ENCODE measurements around the gene SLC36A1. TPM values are rescaled to one million over a fixed set of nuclear protein-coding genes. Genes with fewer than 3 reads are reported as not detected.

SLC36A1 gene
- total RNA-seq, 1 donor from 2014 or later: 117 TPM

DNA sequence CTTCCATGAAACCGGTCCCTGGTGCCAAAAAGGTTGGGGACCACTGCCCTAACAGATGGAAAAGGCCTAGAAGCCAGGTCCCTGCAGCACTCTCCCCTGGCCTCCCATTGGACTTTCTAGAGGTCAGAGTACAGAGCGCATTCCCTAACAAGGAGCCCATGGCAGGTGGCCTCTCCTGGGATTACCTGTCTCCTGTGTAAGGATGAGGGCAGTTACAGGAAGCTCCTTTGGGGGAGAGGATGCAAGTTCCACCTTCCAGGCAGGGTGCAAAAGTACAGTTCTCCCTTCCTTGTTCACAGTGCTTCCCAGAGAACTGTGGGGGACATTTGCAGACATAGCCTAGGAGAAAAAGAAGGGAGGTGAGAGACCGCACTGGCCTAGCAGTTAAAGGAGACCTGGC, 62.4 kb downstream of the SLC36A1 start:
- TF ChIP-seq, protein P1, sequence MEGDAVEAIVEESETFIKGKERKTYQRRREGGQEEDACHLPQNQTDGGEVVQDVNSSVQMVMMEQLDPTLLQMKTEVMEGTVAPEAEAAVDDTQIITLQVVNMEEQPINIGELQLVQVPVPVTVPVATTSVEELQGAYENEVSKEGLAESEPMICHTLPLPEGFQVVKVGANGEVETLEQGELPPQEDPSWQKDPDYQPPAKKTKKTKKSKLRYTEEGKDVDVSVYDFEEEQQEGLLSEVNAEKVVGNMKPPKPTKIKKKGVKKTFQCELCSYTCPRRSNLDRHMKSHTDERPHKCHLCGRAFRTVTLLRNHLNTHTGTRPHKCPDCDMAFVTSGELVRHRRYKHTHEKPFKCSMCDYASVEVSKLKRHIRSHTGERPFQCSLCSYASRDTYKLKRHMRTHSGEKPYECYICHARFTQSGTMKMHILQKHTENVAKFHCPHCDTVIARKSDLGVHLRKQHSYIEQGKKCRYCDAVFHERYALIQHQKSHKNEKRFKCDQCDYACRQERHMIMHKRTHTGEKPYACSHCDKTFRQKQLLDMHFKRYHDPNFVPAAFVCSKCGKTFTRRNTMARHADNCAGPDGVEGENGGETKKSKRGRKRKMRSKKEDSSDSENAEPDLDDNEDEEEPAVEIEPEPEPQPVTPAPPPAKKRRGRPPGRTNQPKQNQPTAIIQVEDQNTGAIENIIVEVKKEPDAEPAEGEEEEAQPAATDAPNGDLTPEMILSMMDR (IDR thresholded peaks at IDR 0.05; ENCODE audit: partially characterized antibody, unreplicated experiment): no peak
- Mint-ChIP-seq H3K27me3 (ENCODE audit: unreplicated experiment) (no peaks in the 10 kb centered on the region), H3K36me3 (ENCODE audit: unreplicated experiment) (no peaks in the 10 kb centered on the region), H3K4me3 (ENCODE audit: unreplicated experiment) (no peak overlapping the region), H3K9me3 (ENCODE audit: unreplicated experiment) (peaks cover 3% of the 10 kb centered on the region), H3K4me1 (ENCODE audit: low read depth, unreplicated experiment) (no peaks in the 10 kb centered on the region), H3K27ac (ENCODE audit: unreplicated experiment) (no peak overlapping the region)
- no peak for DNase-seq

DNA sequence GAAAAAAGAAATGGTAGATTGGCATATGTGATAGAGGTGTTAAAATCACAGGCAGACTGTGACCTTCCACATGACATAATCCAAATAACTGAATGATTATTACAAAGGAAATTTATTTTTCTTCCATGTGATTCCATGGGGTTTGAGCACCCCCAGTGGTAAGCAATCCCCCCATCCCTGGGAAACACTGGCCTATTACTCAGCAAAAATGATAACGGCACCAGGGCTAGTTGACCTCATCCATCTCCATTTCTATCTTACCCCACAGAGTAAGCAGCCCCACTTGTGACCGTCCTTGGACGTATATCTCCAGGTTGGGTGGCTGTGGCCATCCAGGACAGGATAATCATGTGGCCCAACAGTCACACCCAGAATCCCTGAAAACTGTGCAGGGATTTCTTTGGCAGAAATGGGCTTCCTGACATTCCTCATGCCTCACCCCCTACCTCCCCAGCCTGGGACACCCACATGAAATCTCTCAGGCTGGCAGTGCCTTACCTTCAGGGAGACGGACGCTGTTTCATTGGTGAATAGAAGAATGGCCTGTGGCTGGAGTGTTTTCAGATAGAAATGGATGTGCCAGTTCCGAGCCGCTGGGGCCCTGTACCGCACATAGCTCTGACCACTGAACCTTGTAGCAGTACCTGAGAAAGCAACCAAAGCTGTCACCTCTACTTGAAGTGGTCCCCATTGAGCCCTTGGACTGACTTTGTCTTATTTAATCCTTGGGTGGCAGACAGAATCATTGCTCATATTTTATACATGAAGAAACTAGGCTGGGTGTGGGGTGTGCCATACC, 69.9 kb downstream of the SLC36A1 start:
- no peak overlapping the region for H3K27ac Mint-ChIP-seq (ENCODE audit: unreplicated experiment)
- no peaks in the 10 kb centered on the region for H3K36me3 Mint-ChIP-seq (ENCODE audit: unreplicated experiment)
- no peak overlapping the region for H3K4me3 Mint-ChIP-seq (ENCODE audit: unreplicated experiment)
- DNase-seq: no peak
- H3K4me1 Mint-ChIP-seq (ENCODE audit: low read depth, unreplicated experiment): no peaks in the 10 kb centered on the region
- no peaks in the 10 kb centered on the region for H3K27me3 Mint-ChIP-seq (ENCODE audit: unreplicated experiment)
- TF ChIP-seq, protein P1 (IDR thresholded peaks at IDR 0.05; ENCODE audit: partially characterized antibody, unreplicated experiment): no peak
- H3K9me3 Mint-ChIP-seq (ENCODE audit: unreplicated experiment): no peaks in the 10 kb centered on the region

GRCh38 chr5:151520294-151520693, 72.9 kb downstream of the SLC36A1 start:
- Mint-ChIP-seq H3K27me3 (ENCODE audit: unreplicated experiment) (no peaks in the 10 kb centered on the region), H3K4me1 (ENCODE audit: low read depth, unreplicated experiment) (no peaks in the 10 kb centered on the region), H3K9me3 (ENCODE audit: unreplicated experiment) (peaks cover 2% of the 10 kb centered on the region), H3K36me3 (ENCODE audit: unreplicated experiment) (no peaks in the 10 kb centered on the region), H3K4me3 (ENCODE audit: unreplicated experiment) (no peak overlapping the region), H3K27ac (ENCODE audit: unreplicated experiment) (no peak overlapping the region)
- TF ChIP-seq, protein P1 (IDR thresholded peaks at IDR 0.05; ENCODE audit: partially characterized antibody, unreplicated experiment): no peak
- no peak for DNase-seq

DNA sequence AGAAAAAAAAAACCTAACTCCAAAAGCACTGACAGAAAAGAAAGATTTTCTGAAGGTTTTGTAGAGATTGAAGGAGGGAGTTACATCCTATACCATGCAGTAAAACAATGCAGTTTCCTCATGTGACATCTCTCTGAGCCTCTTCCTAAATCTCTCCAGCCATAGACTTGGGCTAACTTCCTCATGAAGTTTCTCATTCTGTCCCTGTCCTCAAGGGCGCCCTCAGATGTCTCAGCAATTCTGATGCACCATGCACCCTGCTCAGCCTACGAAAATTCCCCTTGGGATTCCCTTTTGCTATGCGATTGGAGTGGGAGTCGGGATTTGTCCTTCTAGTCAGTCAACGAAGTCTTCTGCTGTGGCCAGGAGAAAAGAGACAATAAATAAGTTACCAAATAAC, 74.8 kb downstream of the SLC36A1 start:
- peaks cover 2% of the 10 kb centered on the region for H3K9me3 Mint-ChIP-seq (ENCODE audit: unreplicated experiment)
- TF ChIP-seq, protein P1 (IDR thresholded peaks at IDR 0.05; ENCODE audit: partially characterized antibody, unreplicated experiment): no peak
- H3K36me3 Mint-ChIP-seq (ENCODE audit: unreplicated experiment): no peaks in the 10 kb centered on the region
- no peak for DNase-seq
- H3K4me1 Mint-ChIP-seq (ENCODE audit: low read depth, unreplicated experiment): no peaks in the 10 kb centered on the region
- no peak overlapping the region for H3K27ac Mint-ChIP-seq (ENCODE audit: unreplicated experiment)
- H3K4me3 Mint-ChIP-seq (ENCODE audit: unreplicated experiment): no peak overlapping the region
- H3K27me3 Mint-ChIP-seq (ENCODE audit: unreplicated experiment): no peaks in the 10 kb centered on the region

DNA sequence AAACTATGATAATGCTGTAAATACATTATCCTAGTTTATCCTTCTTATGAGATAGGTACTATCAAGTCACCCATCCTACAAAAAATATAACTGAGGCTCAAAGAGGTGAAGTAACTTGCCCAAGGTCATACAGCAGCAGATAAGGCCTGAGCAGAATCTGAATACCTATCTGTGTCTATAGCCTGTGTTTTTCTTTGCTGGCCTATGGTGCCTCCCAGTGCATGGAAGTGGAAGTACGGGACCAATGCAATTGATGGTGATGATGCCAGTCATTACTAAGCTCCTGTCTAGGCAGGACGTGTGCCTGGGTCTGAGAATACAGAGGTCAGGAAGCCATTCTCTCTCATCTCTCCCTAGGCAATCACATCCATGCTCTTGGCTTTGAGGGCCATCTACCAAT, 75.9 kb downstream of the SLC36A1 start:
- H3K36me3 Mint-ChIP-seq (ENCODE audit: unreplicated experiment): no peaks in the 10 kb centered on the region
- TF ChIP-seq, protein P1 (IDR thresholded peaks at IDR 0.05; ENCODE audit: partially characterized antibody, unreplicated experiment): peak; percentile 38
- no peaks in the 10 kb centered on the region for H3K4me1 Mint-ChIP-seq (ENCODE audit: low read depth, unreplicated experiment)
- no peaks in the 10 kb centered on the region for H3K27me3 Mint-ChIP-seq (ENCODE audit: unreplicated experiment)
- H3K27ac Mint-ChIP-seq (ENCODE audit: unreplicated experiment): no peak overlapping the region
- H3K9me3 Mint-ChIP-seq (ENCODE audit: unreplicated experiment): peaks cover 2% of the 10 kb centered on the region
- peak; percentile 48 for DNase-seq
- H3K4me3 Mint-ChIP-seq (ENCODE audit: unreplicated experiment): no peak overlapping the region
